OCI-LY7 (cell line): ENCODE data around the gene PA2G4. TPM values are rescaled to one million over a fixed set of nuclear protein-coding genes. Genes with fewer than 3 reads are reported as not detected.
A peak's percentile ranks its signal among the peaks of the same experiment; 100 is the strongest.

Experiments used
- BruUV-seq: library from RNA; stranded (reverse); fragments of 400-500 nt; replicated peaks from 2 replicates; lab custom pipeline; 2021; lab: Mats Ljungman, UMichigan
- CTCF ChIA-PET: fragments of 300-600 bp; sonication (Branson Sonifier 250); formaldehyde crosslinking; loops from one replicate; lab custom pipeline; 2022; ENCODE audit warnings: antibody characterized with exemption; ENCODE audit not compliant: unreplicated experiment; lab: Charles Lee
- POLR2A ChIA-PET: fragments of 300-600 bp; sonication (Branson Sonifier 250); formaldehyde crosslinking; loops from one replicate; lab custom pipeline; 2022; ENCODE audit warnings: antibody characterized with exemption; lab: Charles Lee
- DNase-seq: peaks from one replicate; pipeline ENCODE4 v3.0.0-alpha.2; 2015; ENCODE audit warnings: low spot score
- H2AFZ ChIP-seq: fragments of 200-600 bp; sonication (generic), shearing (Covaris generic); 2 replicates; pipeline ENCODE4 v1.6.1; 2014; ENCODE audit warnings: mild to moderate bottlenecking, antibody characterized with exemption, low read length, moderate library complexity
- H3K27ac ChIP-seq: fragments of 200-600 bp; sonication (generic); 2 replicates; pipeline ENCODE4 v1.5.1; 2014; ENCODE audit warnings: mixed run types, low read depth, mild to moderate bottlenecking, moderate library complexity, low read length, inconsistent platforms; ENCODE audit not compliant: poor library complexity, severe bottlenecking
- H3K36me3 ChIP-seq: fragments of 200-600 bp; sonication (generic); 2 replicates; pipeline ENCODE4 v1.6.1; 2014; ENCODE audit warnings: mild to moderate bottlenecking, antibody characterized with exemption, low read length, moderate library complexity, mixed read lengths; ENCODE audit not compliant: insufficient read depth
- H3K4me1 ChIP-seq: fragments of 200-600 bp; sonication (generic); 2 replicates; pipeline ENCODE4 v1.5.1; 2014; ENCODE audit warnings: mild to moderate bottlenecking, low read length; ENCODE audit not compliant: insufficient read depth, poor library complexity, severe bottlenecking
- H3K4me2 ChIP-seq: fragments of 200-600 bp; sonication (generic); 2 replicates; pipeline ENCODE4 v1.6.1; 2014; ENCODE audit warnings: mild to moderate bottlenecking, low read length
- H3K4me3 ChIP-seq: fragments of 200-600 bp; sonication (generic); 2 replicates; pipeline ENCODE4 v1.5.1; 2014; ENCODE audit warnings: mild to moderate bottlenecking, low read depth, low read length; ENCODE audit not compliant: poor library complexity, severe bottlenecking
- H3K79me2 ChIP-seq: fragments of 200-600 bp; sonication (generic); 2 replicates; pipeline ENCODE4 v1.6.1; 2016; ENCODE audit warnings: low read depth, mild to moderate bottlenecking, low read length, moderate library complexity, mixed read lengths; ENCODE audit not compliant: insufficient read depth
- H3K9me2 ChIP-seq: fragments of 200-600 bp; sonication (generic); 2 replicates; pipeline ENCODE4 v1.6.1; 2016; ENCODE audit warnings: mild to moderate bottlenecking, low read length, mixed read lengths; ENCODE audit not compliant: insufficient read depth
- H3K9me3 ChIP-seq: fragments of 200-600 bp; sonication (generic); 2 replicates; pipeline ENCODE4 v1.6.1; 2014; ENCODE audit warnings: mild to moderate bottlenecking, mixed run types, low read length, mixed read lengths
- H4K20me1 ChIP-seq: fragments of 200-600 bp; sonication (generic); 2 replicates; pipeline ENCODE4 v1.6.1; 2014; ENCODE audit warnings: mild to moderate bottlenecking, antibody characterized with exemption, low read length, moderate library complexity, mixed read lengths; ENCODE audit not compliant: insufficient read depth
- CTCF ChIP-seq: fragments of 200-600 bp; sonication (generic); conservative IDR thresholded peaks from 2 replicates; pipeline ENCODE4 v1.5.1; 2014; ENCODE audit warnings: mild to moderate bottlenecking, antibody characterized with exemption, low read length, moderate library complexity, mixed read lengths
- EZH2phosphoT487 ChIP-seq: fragments of 200-600 bp; sonication (generic); IDR thresholded peaks from 2 replicates; pipeline ENCODE4 v1.6.1; 2018; ENCODE audit warnings: low read depth, borderline replicate concordance, mild to moderate bottlenecking, mixed run types, antibody characterized with exemption, low read length, moderate library complexity, mixed read lengths
- intact Hi-C: fragments of 100-400 bp; cut with micrococcal nuclease; formaldehyde crosslinking; loops from one replicate; pipeline ENCODE4 v1.10.0; 2022; ENCODE audit not compliant: unreplicated experiment
- total RNA-seq, 2 experiments: library from RNA; depleted of rRNA in 1 of 2; stranded (reverse); fragments of >200 nt in 1 of 2; shearing (Covaris generic) in 1 of 2; gene quantifications; 2 replicates each; pipeline ENCODE4 v1.2.3, GENCODE V29; 2014 to 2022

PA2G4 gene
- total RNA-seq, 2 experiments from 2014 or later = 289 to 358 TPM

- intact Hi-C loops = loop anchor here (1.0 to 5.0 kb wide), 6 partner anchors 8 to 321 kb away; partner anchors contain the start of genes MYL6, MYL6B, NABP2 and SMARCC2
- H3K27ac ChIP-seq = peak overlapping the region; percentile 96
- peaks cover 48% of the 10 kb centered on the region for H3K4me1 ChIP-seq
- H3K36me3 ChIP-seq = peaks cover 26% of the 10 kb centered on the region
- peak overlapping the region; percentile 10; the same call in 1 of the 2 replicates for H2AFZ ChIP-seq
- CTCF ChIA-PET = interaction anchor here (0.6 to 1.5 kb wide), 3 partner anchors 8 to 379 kb away, joined by 3 to 5 read pairs (median 5); partner anchors contain the start of gene ZC3H10
- TF ChIP-seq CTCF (no peak), EZH2phosphoT487 (no peak)
- DNase-seq = peak; percentile 83
- 0 out of 2 replicates have a peak, but pooled peaks cover 10% of the 10 kb centered on the region for H3K9me3 ChIP-seq
- POLR2A ChIA-PET = interaction anchor here (1.0 to 3.8 kb wide), 5 partner anchors 24 to 93 kb away, joined by 3 to 22 read pairs (median 9); partner anchors contain the start of genes MYL6, MYL6B and SMARCC2
- H3K79me2 ChIP-seq = peaks cover 18% of the 10 kb centered on the region; the same call in 1 of the 2 replicates
- peak overlapping the region; percentile 92 for H3K4me2 ChIP-seq
- H3K9me2 ChIP-seq = no peaks in the 10 kb centered on the region
- peak overlapping the region; percentile 65 for H3K4me3 ChIP-seq
- no TSS peak for BruUV-seq
- no peaks in the 10 kb centered on the region for H4K20me1 ChIP-seq
Observed at GRCh38 chr12:56126732-56127239, 22.4 kb downstream of the PA2G4 start.

GRCh38 chr12:56127485-56127887 lies 23.1 kb downstream of the PA2G4 start:
- TSS peak; percentile 96 for BruUV-seq
- intact Hi-C loops = loop anchor here (5.0 kb wide), 1 partner anchor 320 kb away; the partner anchor contains the start of gene TIMELESS

More at GRCh38 chr12:56127485-56127887, 23.1 kb downstream of the PA2G4 start:
- Histone ChIP-seq H3K4me3 (peak overlapping the region; percentile 65), H3K27ac (peak overlapping the region; percentile 96), H2AFZ (peak overlapping the region; percentile 31; the same call in 1 of the 2 replicates), H3K4me2 (peak overlapping the region; percentile 92), H3K9me2 (no peaks in the 10 kb centered on the region), H3K4me1 (peaks cover 48% of the 10 kb centered on the region), H3K79me2 (peaks cover 18% of the 10 kb centered on the region; the same call in 1 of the 2 replicates), H3K36me3 (peaks cover 26% of the 10 kb centered on the region), H3K9me3 (0 out of 2 replicates have a peak, but pooled peaks cover 10% of the 10 kb centered on the region), H4K20me1 (no peaks in the 10 kb centered on the region)
- CTCF ChIA-PET = interaction anchor here (0.6 to 1.5 kb wide), 4 partner anchors 8 to 94 kb away, joined by 3 to 5 read pairs (median 3); partner anchors contain the start of genes RNF41 and ZC3H10
- POLR2A ChIA-PET = interaction anchor here (0.9 to 3.8 kb wide), 11 partner anchors 9 to 389 kb away, joined by 3 to 32 read pairs (median 5); partner anchors contain the start of genes MYL6, MYL6B, PA2G4 and RPL41
- DNase-seq = no peak
- no peak for TF ChIP-seq CTCF
- TF ChIP-seq EZH2phosphoT487 = no peak
